NT2/D1 (cell line): ENCODE results near the gene UCN3.

ENCODE experiments used
- DNase-seq: peaks from one replicate; pipeline ENCODE4 v3.0.0-alpha.2; 2011; ENCODE audit warnings: low read depth, low spot score
- H3K27me3 ChIP-seq: 2 replicates; pipeline ENCODE4 v1.6.0; 2011; ENCODE audit warnings: mild to moderate bottlenecking; ENCODE audit not compliant: insufficient read length, insufficient read depth
- H3K36me3 ChIP-seq: 2 replicates; pipeline ENCODE4 v1.6.1; 2011; ENCODE audit warnings: mild to moderate bottlenecking, low read length, mixed read lengths; ENCODE audit not compliant: insufficient read depth, insufficient read length
- H3K4me1 ChIP-seq: 2 replicates; pipeline ENCODE4 v1.5.1; 2011; ENCODE audit not compliant: insufficient read depth, insufficient read length
- H3K4me3 ChIP-seq: 2 replicates; pipeline ENCODE4 v1.5.1; 2011; ENCODE audit warnings: low read depth; ENCODE audit not compliant: insufficient read length
- H3K9ac ChIP-seq: 2 replicates; pipeline ENCODE4 v1.6.0; 2011; ENCODE audit warnings: low read depth; ENCODE audit not compliant: insufficient read length
- H3K9me3 ChIP-seq: 2 replicates; pipeline ENCODE4 v1.5.1; 2011; ENCODE audit warnings: mild to moderate bottlenecking, low read length; ENCODE audit not compliant: insufficient read depth
- SUZ12 ChIP-seq: IDR thresholded peaks from 2 replicates; pipeline ENCODE4 v1.6.1; 2011; ENCODE audit not compliant: insufficient read length, insufficient read depth; ENCODE audit errors: extremely low read depth
- YY1 ChIP-seq: IDR thresholded peaks from 2 replicates; pipeline ENCODE4 v1.6.1; 2011; ENCODE audit not compliant: insufficient read length, insufficient read depth
- ZNF274 ChIP-seq: IDR thresholded peaks from 2 replicates; pipeline ENCODE4 v1.6.1; 2011; ENCODE audit warnings: mild to moderate bottlenecking, low read depth, low read length

Gene UCN3

GRCh38 chr10:5334196-5334880 lies 30.4 kb upstream of the UCN3 start:
- Histone ChIP-seq H3K9me3 (no peaks in the 10 kb centered on the region), H3K9ac (no peak overlapping the region), H3K4me1 (no peaks in the 10 kb centered on the region), H3K4me3 (no peak overlapping the region), H3K27me3 (no peaks in the 10 kb centered on the region), H3K36me3 (no peaks in the 10 kb centered on the region)
- no peak for TF ChIP-seq SUZ12
- no peak for TF ChIP-seq YY1
- TF ChIP-seq ZNF274, result no peak
- DNase-seq, result no peak

GRCh38 chr10:5338010-5338409 lies 26.8 kb upstream of the UCN3 start:
- Histone ChIP-seq H3K9ac (no peak overlapping the region), H3K4me3 (no peak overlapping the region), H3K27me3 (no peaks in the 10 kb centered on the region), H3K36me3 (no peaks in the 10 kb centered on the region), H3K9me3 (no peaks in the 10 kb centered on the region), H3K4me1 (no peaks in the 10 kb centered on the region)
- DNase-seq, result no peak
- TF ChIP-seq SUZ12 (no peak), ZNF274 (no peak), YY1 (no peak)

GRCh38 chr10:5343092-5343491 lies 21.7 kb upstream of the UCN3 start:
- no peaks in the 10 kb centered on the region for H3K9me3 ChIP-seq
- DNase-seq, result no peak
- no peaks in the 10 kb centered on the region for H3K4me1 ChIP-seq
- no peaks in the 10 kb centered on the region for H3K36me3 ChIP-seq
- H3K27me3 ChIP-seq, result no peaks in the 10 kb centered on the region
- no peak overlapping the region for H3K9ac ChIP-seq
- no peak overlapping the region for H3K4me3 ChIP-seq
- TF ChIP-seq SUZ12 (no peak), ZNF274 (no peak)

GRCh38 chr10:5343561-5343960 lies 21.2 kb upstream of the UCN3 start:
- H3K9ac ChIP-seq, result no peak overlapping the region
- no peaks in the 10 kb centered on the region for H3K9me3 ChIP-seq
- H3K27me3 ChIP-seq, result no peaks in the 10 kb centered on the region
- H3K4me3 ChIP-seq, result no peak overlapping the region
- no peaks in the 10 kb centered on the region for H3K36me3 ChIP-seq
- no peaks in the 10 kb centered on the region for H3K4me1 ChIP-seq
- no peak for DNase-seq
- no peak for TF ChIP-seq YY1

GRCh38 chr10:5343979-5344378 lies 20.8 kb upstream of the UCN3 start:
- DNase-seq, result no peak
- no peak for TF ChIP-seq YY1
- no peak for TF ChIP-seq ZNF274
- Histone ChIP-seq H3K4me1 (no peaks in the 10 kb centered on the region), H3K27me3 (no peaks in the 10 kb centered on the region), H3K9ac (no peak overlapping the region), H3K36me3 (no peaks in the 10 kb centered on the region), H3K9me3 (no peaks in the 10 kb centered on the region), H3K4me3 (no peak overlapping the region)

GRCh38 chr10:5344746-5345145 lies 20.0 kb upstream of the UCN3 start:
- Histone ChIP-seq H3K9me3 (no peaks in the 10 kb centered on the region), H3K4me3 (no peak overlapping the region), H3K9ac (no peak overlapping the region), H3K27me3 (no peaks in the 10 kb centered on the region), H3K36me3 (no peaks in the 10 kb centered on the region), H3K4me1 (no peaks in the 10 kb centered on the region)
- TF ChIP-seq YY1 (no peak), SUZ12 (no peak), ZNF274 (no peak)
- no peak for DNase-seq

- H3K4me1 ChIP-seq, result no peaks in the 10 kb centered on the region
- H3K36me3 ChIP-seq, result no peaks in the 10 kb centered on the region
- H3K27me3 ChIP-seq, result no peaks in the 10 kb centered on the region
- H3K4me3 ChIP-seq, result no peak overlapping the region
- DNase-seq, result no peak
- no peak for TF ChIP-seq SUZ12
- no peak for TF ChIP-seq YY1
- no peak for TF ChIP-seq ZNF274
- no peak overlapping the region for H3K9ac ChIP-seq
- H3K9me3 ChIP-seq, result no peaks in the 10 kb centered on the region
Measured at GRCh38 chr10:5346881-5347280, 17.9 kb upstream of the UCN3 start.

- no peaks in the 10 kb centered on the region for H3K9me3 ChIP-seq
- H3K9ac ChIP-seq, result no peak overlapping the region
- TF ChIP-seq ZNF274 (no peak), SUZ12 (no peak), YY1 (no peak)
- H3K4me1 ChIP-seq, result no peaks in the 10 kb centered on the region
- no peak overlapping the region for H3K4me3 ChIP-seq
- no peaks in the 10 kb centered on the region for H3K27me3 ChIP-seq
- no peaks in the 10 kb centered on the region for H3K36me3 ChIP-seq
- DNase-seq, result no peak
Measured at GRCh38 chr10:5349362-5349761, 15.4 kb upstream of the UCN3 start.
